ENCODE data around the gene PRKN.

GRCh38 chr6:161493576-161494118 lies 1233.9 kb downstream of the PRKN start:
- TF ChIP-seq CTCF (IDR thresholded peaks at IDR 0.05) (no peak), POLR2AphosphoS5 (IDR thresholded peaks at IDR 0.05; ENCODE audit: insufficient read depth in 1 of 2, low read depth in 1 of 2) (no peak), POLR2A (IDR thresholded peaks at IDR 0.05) (no peak)
